Sciatic nerve (tissue), 2 donors: ENCODE results near the gene DTNA. TPM values are rescaled to one million over a fixed set of nuclear protein-coding genes. Genes with fewer than 3 reads are reported as not detected.
"Not testable (repeated sequence)": the region's sequence is repeated elsewhere in the genome, so short reads cannot be mapped to it uniquely, and the experiment has no call there.

Source experiments
- ATAC-seq: fragments of 200-7000 bp; cut with Tn5 transposase; one replicate; pipeline ENCODE4 v1.9.1; 2020; ENCODE audit warnings: mild to moderate bottlenecking, moderate library complexity
- DNase-seq: peaks from one replicate; pipeline ENCODE4 v3.0.0-alpha.2; 2020; ENCODE audit warnings: low spot score
- intact Hi-C: fragments of 100-400 bp; cut with DNase I; formaldehyde crosslinking; loops from one replicate; pipeline ENCODE4 v1.14.2; 2022
- total RNA-seq: library from RNA; stranded (reverse); fragmentation: NEBNext Ultra II Directional; extraction: Animal tissue kit (Norgen Biotek cat#: 25700); gene quantifications from one replicate; pipeline ENCODE4 v1.2.1, GENCODE V29; 2021
- donor health status: DM: no; HTN: no; CAD: no.
- donor health status: DM: no; HTN: no; CAD: no.

Gene DTNA
- total RNA-seq, 1 donor from 2014 or later = 81.8 TPM

DNA sequence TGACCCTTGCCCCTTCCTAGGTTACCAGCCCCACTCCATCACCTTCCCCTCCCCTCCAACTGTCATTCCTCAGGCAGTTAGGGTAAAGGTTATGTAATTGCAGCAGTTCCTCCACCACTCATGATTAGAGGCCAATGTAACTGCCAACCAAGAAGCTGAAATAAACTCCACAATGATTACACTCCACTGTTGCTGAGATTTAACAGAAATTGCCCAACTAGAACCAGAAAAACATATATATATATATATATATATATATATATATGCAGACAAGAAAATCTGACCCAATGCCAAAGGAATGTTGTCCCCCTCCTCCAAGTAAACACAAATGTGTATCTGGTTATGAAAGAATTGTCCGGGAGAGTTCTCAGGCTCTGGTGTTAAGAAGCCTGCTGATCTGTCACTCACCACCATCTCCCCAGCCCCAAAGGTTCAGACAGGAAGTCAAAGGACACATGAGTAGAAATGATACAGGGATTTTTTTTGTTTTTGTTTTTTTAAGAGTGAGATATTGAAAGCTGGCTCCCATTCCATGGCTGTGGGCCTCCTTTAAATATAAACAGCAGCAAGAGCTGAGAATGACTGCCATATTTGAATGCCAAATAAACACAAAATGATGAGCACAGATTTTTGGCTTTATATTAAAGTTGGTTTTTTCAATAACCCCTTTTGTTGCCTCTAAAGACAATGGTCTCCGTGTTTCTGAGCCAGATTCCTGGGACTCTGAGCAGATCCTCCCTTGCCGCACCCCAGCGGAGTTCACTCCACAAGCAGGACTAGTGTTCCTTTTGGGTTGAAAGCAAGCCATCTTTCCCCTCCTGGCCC is 204.0 kb downstream of the DTNA start:
- ATAC-seq (no peak), DNase-seq (no peak)
- intact Hi-C loops = no loop called here

DNA sequence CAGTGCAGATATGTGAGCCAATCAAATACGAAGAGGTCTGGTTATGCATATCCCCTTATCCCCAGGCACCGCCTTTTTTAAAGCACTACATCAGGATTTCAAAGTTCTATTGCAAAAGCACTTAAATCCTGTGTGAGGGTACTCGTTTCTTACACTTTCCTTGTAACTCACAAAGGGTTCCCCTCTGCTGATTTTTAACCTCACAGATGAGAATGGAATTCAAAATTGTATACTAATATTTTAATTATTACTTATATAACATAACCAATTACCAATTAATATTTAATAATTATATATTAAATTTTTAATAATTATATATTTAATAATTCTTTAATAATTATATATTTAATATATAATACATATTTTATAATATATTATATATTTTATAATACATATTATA is 204.9 kb downstream of the DTNA start:
- no peak for DNase-seq
- intact Hi-C loops = no loop called here
- no peak for ATAC-seq

DNA sequence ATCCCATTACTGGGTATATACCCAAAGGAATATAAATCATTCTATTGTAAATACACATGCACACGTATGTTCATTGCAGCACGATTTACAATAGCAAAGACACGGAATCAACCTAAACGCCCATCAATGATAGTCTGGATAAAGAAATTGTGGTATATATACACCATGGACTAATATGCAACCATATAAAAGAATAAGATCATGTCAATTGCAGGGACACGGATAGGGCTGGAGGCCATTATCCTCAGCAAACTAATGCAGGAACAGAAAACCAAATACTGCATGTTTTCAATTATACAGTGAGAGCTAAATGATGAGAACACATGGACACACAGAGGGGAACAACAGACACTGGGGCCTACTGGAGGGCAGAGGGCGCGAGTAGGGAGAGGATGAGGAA is 206.4 kb downstream of the DTNA start:
- DNase-seq, ATAC-seq, intact Hi-C loops: not testable (repeated sequence)

DNA sequence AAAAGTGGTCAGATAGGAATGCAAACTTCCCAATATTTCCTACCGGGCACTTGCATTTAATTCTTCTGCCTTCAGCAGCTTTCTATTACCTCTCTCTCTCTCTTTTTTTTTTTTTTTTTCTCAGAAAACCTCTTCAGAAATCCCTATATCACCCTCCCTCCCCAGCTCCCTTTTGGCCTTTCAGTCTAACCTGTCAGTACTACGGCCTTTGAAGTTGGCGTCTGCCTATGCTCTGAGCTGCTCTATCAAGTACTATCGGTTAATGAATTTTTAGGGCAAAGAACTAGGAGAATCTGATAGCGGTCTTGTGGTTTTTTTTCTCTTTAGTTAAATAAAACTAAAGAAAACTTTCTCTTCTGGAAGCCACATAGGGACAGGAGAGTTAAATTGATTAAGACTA is 208.8 kb downstream of the DTNA start:
- no peak for ATAC-seq
- intact Hi-C loops = no loop called here
- no peak for DNase-seq

DNA sequence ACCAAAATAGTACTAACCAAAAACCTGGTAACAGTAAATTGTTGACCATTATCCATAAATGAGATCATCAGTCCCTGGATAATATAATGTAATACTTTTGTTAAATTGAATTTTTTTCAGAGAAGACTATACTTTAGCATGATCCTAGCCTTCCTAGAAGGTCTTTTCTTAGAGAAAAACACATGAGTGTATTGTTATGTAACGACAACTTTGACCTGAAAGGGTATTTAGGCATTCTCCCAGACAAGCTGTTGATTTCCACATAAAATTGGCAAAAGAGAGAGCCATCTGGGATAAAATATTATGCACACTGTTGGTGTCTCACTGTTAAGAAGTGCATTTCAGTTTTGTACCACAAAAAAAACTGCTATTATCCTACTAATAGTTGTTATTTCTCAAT is 211.1 kb downstream of the DTNA start:
- intact Hi-C loops = no loop called here
- DNase-seq (no peak), ATAC-seq (no peak)

DNA sequence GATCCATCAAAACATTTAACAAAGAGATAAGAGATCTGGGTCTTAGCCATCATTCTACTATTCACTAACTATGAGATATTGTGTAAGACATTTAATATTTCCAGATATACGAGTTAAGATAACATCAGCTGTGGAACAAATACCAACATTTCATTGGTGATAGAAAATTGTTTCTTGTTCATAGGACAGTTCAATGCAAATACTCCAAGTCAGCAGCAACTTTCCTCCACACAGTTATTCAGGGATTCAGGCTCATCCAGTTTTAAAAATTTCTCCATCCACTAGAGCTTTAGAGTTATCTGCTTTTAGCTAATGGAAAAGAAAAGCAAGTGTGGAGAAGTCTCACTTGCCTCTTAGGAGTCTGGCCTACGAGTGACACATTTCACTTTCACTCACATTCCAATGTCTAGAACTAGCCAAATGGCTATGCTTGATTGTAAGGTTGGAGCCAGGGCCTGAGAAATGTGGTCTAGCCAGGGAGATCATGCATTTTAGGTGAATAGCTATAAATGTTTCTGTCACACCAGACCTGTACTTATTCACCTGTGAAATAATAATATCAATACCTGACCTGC is 211.8 kb downstream of the DTNA start:
- ATAC-seq (no peak), DNase-seq (no peak)
- intact Hi-C loops = no loop called here

DNA sequence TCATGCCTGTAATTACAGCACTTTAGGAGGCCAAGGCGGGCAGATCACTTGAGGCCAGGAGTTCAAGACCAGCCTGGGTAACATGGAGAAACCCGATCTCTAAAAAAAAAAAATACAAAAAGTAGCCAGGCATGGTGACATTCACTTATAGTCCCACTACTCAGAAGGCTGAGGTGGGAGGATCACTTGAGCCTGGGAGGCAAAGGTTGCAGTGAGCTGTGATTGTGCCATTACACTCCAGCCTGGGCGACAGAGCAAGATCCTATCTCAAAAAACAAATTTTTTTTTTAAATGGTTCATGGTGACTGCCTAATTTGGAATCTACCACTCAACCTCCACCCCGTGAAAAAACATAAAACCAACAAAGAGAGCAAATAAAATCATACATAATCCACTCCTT is 212.5 kb downstream of the DTNA start:
- intact Hi-C loops, DNase-seq, ATAC-seq: not testable (repeated sequence)

DNA sequence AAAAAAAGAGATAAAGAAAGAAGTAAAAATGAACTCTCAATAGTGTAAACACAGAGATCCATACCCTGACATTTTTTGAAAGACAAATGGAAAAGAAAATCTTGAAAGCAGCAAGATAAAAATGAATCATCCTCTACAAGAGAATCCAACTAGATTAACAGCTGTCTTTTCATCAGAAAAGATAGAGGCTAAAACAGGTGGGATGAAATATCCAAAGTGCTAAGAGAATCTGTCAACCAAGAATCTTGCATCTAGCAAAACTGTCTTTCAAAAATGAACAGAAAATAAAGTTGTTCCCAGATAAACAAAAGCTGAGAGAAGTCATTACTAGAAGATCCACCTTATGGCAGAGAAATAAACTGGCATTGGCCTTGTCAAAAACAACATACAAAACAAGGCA is 213.8 kb downstream of the DTNA start:
- DNase-seq (no peak), ATAC-seq (no peak)
- intact Hi-C loops = no loop called here

GRCh38 chr18:34926683-34927082 is 216.6 kb downstream of the DTNA start:
- intact Hi-C loops = no loop called here
- DNase-seq (no peak), ATAC-seq (no peak)

DNA sequence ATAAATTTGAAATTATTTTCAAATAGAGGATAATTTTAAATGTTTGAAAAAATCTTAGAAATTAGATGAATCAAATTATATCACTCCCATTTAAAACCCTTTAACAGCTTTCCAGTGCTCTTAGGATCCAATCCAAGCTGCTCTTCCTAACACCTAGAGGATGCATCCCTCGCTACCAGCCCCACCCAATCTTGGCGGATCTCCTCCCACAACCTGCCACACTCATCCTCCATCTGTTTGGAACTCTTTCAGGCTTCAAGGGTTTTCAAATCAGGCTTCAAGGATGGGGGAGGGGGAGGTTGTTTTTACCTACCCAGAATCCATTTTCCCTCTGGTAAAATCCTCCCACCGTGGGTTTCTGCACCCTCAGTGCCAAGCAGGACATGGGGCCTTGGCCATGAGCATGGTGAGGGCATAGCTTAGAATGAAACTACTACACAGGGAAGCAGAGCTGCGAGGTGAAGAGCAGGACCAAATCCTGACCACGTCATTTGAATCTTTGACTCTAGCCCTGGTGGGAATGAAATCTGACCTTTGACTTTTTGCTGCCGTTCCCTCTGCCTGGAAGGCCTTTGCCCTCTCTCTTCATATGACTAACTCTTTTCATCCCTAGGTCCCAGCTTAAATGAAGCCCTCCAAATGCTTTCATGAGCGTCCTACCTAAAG is 218.1 kb downstream of the DTNA start:
- intact Hi-C loops = no loop called here
- no peak for DNase-seq
- ATAC-seq = no peak

DNA sequence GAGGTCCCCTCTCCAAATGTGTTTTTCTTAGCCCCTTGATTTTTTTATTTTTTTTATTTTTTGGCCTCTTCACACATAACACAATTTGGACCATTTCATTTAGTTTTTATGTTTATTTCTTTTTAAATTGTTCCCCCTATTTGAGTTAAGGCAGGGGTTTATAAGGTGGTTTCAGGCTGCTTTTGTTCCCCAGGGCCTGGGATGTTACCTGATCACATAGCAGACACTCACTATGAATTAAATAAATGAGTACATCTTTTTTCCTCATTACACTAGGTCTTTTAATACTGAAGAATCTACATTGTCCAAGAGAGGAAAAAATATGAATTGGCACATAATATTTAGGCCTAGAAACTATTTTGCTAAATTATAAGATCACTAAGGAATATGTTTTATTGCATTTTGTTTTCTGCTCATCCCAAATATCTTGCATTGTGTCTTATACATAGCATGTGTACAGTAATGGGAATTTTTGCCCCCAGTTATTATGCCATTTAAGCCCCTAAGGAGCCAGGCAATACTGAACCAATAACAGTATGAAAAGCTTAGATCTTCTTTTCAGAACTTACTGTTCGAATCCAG is 218.7 kb downstream of the DTNA start:
- intact Hi-C loops = no loop called here

GRCh38 chr18:34929336-34929780 is 219.3 kb downstream of the DTNA start:
- DNase-seq (no peak), ATAC-seq (no peak)
- intact Hi-C loops = no loop called here

More for the DNA sequence above, 218.7 kb downstream of the DTNA start:
- no peak for ATAC-seq
- DNase-seq = no peak

DNA sequence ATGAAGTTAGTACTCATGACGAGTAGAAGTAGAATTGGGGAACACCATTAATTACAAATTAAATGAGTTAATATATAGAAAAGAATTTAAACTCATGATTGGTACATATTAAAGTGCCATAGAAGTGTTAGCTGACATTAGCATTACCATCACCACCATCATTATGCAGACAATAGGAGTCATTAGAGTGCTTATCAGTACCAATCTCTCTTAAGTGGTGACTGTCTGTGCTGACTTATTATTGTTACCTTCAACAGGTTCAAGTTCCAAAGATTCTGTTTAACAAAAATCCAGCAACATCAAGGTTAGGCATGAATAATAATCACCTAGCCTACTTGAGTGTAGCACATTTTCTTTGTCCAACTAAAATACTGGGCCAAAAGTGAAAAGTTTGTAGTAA is 222.3 kb downstream of the DTNA start:
- intact Hi-C loops = no loop called here
- ATAC-seq (no peak), DNase-seq (no peak)

GRCh38 chr18:34932792-34933466 is 222.8 kb downstream of the DTNA start:
- intact Hi-C loops = no loop called here
- no peak for ATAC-seq
- DNase-seq = no peak

- intact Hi-C loops = no loop called here
- no peak for ATAC-seq
These were observed 224.0 kb downstream of the DTNA start for GRCh38 chr18:34933909-34934661.

GRCh38 chr18:34936772-34937171 is 226.7 kb downstream of the DTNA start:
- DNase-seq = no peak
- intact Hi-C loops = no loop called here
- no peak for ATAC-seq

More at GRCh38 chr18:34933909-34934661, 224.0 kb downstream of the DTNA start:
- no peak for DNase-seq

GRCh38 chr18:34938090-34938489 is 228.0 kb downstream of the DTNA start:
- ATAC-seq = no peak

More at GRCh38 chr18:34938090-34938489, 228.0 kb downstream of the DTNA start:
- DNase-seq = no peak
- intact Hi-C loops = no loop called here
